ENCODE data around the gene ZFYVE9.

- TF ChIP-seq CTCF (IDR thresholded peaks at IDR 0.05 in 4 of 5, conservative IDR thresholded peaks at IDR 0.05 in 1 of 5) (peak in 1 of 5 experiments; percentile 26), POLR2A (IDR thresholded peaks at IDR 0.05) (no peak)
These were observed 226.7 kb downstream of the ZFYVE9 start for GRCh38 chr1:52368383-52369172.

All from gastrocnemius medialis (tissue), 4 donors.